ENCODE results near the gene IGSF9. TPM values are rescaled to one million over a fixed set of nuclear protein-coding genes. Genes with fewer than 3 reads are reported as not detected.

The IGSF9 gene, protein sequence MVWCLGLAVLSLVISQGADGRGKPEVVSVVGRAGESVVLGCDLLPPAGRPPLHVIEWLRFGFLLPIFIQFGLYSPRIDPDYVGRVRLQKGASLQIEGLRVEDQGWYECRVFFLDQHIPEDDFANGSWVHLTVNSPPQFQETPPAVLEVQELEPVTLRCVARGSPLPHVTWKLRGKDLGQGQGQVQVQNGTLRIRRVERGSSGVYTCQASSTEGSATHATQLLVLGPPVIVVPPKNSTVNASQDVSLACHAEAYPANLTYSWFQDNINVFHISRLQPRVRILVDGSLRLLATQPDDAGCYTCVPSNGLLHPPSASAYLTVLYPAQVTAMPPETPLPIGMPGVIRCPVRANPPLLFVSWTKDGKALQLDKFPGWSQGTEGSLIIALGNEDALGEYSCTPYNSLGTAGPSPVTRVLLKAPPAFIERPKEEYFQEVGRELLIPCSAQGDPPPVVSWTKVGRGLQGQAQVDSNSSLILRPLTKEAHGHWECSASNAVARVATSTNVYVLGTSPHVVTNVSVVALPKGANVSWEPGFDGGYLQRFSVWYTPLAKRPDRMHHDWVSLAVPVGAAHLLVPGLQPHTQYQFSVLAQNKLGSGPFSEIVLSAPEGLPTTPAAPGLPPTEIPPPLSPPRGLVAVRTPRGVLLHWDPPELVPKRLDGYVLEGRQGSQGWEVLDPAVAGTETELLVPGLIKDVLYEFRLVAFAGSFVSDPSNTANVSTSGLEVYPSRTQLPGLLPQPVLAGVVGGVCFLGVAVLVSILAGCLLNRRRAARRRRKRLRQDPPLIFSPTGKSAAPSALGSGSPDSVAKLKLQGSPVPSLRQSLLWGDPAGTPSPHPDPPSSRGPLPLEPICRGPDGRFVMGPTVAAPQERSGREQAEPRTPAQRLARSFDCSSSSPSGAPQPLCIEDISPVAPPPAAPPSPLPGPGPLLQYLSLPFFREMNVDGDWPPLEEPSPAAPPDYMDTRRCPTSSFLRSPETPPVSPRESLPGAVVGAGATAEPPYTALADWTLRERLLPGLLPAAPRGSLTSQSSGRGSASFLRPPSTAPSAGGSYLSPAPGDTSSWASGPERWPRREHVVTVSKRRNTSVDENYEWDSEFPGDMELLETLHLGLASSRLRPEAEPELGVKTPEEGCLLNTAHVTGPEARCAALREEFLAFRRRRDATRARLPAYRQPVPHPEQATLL
- total RNA-seq, result not detected
- 0.01 TPM for polyA plus RNA-seq (2013, experiment 1 of 2)
- polyA plus RNA-seq (2013, experiment 2 of 2), result 0.19 TPM
- total RNA-seq, result 0 to 0.39 (median 0.06) reads per million in 172 experiments

DNA sequence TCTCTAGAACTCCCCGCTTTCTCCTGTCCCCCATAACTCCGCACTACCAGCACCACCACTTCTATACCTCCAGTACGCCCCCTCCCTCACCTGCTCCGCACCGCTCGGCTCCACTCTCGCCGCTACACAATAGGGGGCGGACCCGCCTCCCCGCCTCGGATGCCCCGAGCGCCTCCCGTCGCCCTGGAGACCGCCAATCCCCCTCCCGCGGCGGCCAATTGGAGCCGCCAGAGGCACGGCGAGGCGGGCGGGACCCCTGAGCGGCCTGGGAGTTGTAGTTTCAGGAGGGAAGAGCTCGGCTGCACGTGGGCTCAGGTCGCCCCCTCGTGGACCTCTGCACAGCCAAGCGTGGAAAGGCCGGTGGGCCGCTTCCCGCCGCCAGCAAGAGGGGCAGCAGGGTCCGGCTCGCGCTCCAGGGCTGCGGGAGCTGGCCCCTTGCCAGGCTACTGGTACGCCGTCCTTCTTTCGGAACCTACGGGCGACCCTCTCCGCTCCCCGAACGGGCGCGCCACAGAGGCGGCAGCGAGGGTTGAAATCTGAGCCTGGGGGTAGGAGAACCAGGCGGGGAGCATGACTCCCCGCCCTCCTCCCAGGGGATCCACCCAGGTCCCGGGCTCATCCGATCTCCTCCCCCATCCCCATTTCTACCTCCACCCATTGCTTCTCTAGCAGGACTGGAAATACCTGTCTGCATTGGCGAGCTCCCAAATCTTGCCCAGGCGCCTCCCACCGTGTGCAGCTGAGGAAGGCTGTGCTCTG, at the start of gene IGSF9:
Gene IGSF9, minus strand, starts transcription at position 131 of the 759 bp plus-strand sequence. CDS start 2,159 bp downstream, outside the sequence.
- peak within 1 kb of the TSS; percentile 62 for H3K4me3 Mint-ChIP-seq
- intact Hi-C loops (cut with DNase I, micrococcal nuclease), result loop anchor here (1.0 to 5.0 kb wide), 4 partner anchors 147 to 813 kb away; no protein-coding TSS in a partner anchor
- ChIA-PET POLR2A (interaction anchor here (1.0 to 1.6 kb wide), 7 partner anchors 9 to 62 kb away, joined by 3 to 7 read pairs (median 4); partner anchors contain the start of gene TAGLN2), CTCF (interaction anchor here (0.9 to 2.2 kb wide), 8 partner anchors 21 to 165 kb away, joined by 3 to 25 read pairs (median 7); partner anchors contain the start of genes DUSP23 and TAGLN2)
- peak; percentile 97 for ATAC-seq (ENCODE audit: poor library complexity)
- DNase-seq, result peak; percentile 53 to 89 (median 72)
- no peak within 1 kb of the TSS for H3K27ac Mint-ChIP-seq
- Histone ChIP-seq H3K4me3 (ENCODE audit: low read length) (peak within 1 kb of the TSS; percentile 46), H3K9me3 (ENCODE audit: control insufficient read depth in 1 of 2, insufficient read depth in 1 of 2, low read length in 2 of 2) (no peaks in the 10 kb centered on the region), H3K4me1 (ENCODE audit: insufficient read depth, low read length) (peaks cover 15% of the 10 kb centered on the region), H3K27me3 (ENCODE audit: control insufficient read depth in 1 of 2, insufficient read depth in 2 of 2, low read length in 2 of 2) (peaks cover 22 to 26% of the 10 kb centered on the region in 2 experiments), H3K36me3 (ENCODE audit: insufficient read depth, low read length) (no peaks in the 10 kb centered on the region), H3K27ac (ENCODE audit: low read depth in 1 of 2, low read length in 2 of 2) (no peak within 1 kb of the TSS)
- peaks cover 10% of the 10 kb centered on the region for H3K4me1 Mint-ChIP-seq (ENCODE audit: low read depth)
- no peaks in the 10 kb centered on the region for H3K9me3 Mint-ChIP-seq
- TF ChIP-seq, protein P1, sequence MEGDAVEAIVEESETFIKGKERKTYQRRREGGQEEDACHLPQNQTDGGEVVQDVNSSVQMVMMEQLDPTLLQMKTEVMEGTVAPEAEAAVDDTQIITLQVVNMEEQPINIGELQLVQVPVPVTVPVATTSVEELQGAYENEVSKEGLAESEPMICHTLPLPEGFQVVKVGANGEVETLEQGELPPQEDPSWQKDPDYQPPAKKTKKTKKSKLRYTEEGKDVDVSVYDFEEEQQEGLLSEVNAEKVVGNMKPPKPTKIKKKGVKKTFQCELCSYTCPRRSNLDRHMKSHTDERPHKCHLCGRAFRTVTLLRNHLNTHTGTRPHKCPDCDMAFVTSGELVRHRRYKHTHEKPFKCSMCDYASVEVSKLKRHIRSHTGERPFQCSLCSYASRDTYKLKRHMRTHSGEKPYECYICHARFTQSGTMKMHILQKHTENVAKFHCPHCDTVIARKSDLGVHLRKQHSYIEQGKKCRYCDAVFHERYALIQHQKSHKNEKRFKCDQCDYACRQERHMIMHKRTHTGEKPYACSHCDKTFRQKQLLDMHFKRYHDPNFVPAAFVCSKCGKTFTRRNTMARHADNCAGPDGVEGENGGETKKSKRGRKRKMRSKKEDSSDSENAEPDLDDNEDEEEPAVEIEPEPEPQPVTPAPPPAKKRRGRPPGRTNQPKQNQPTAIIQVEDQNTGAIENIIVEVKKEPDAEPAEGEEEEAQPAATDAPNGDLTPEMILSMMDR (IDR thresholded peaks at IDR 0.05), result peak; percentile 63
- no peaks in the 10 kb centered on the region for H3K36me3 Mint-ChIP-seq (ENCODE audit: low read depth)
- H3K27me3 Mint-ChIP-seq, result peaks cover 42% of the 10 kb centered on the region

GRCh38 chr1:159994896-159995295, 49.5 kb upstream of the IGSF9 start:
- TF ChIP-seq, protein P1 (IDR thresholded peaks at IDR 0.05), result no peak

More at GRCh38 chr1:159994896-159995295, 49.5 kb upstream of the IGSF9 start:
- Histone ChIP-seq H3K4me3 (ENCODE audit: low read length) (no peak overlapping the region), H3K27ac (ENCODE audit: low read depth in 1 of 2, low read length in 2 of 2) (no peak overlapping the region), H3K9me3 (ENCODE audit: control insufficient read depth in 1 of 2, insufficient read depth in 1 of 2, low read length in 2 of 2) (no peaks in the 10 kb centered on the region), H3K36me3 (ENCODE audit: insufficient read depth, low read length) (no peaks in the 10 kb centered on the region), H3K4me1 (ENCODE audit: insufficient read depth, low read length) (no peaks in the 10 kb centered on the region), H3K27me3 (ENCODE audit: control insufficient read depth in 1 of 2, insufficient read depth in 2 of 2, low read length in 2 of 2) (no peaks in the 10 kb centered on the region)
- no peak overlapping the region for H3K4me3 Mint-ChIP-seq
- H3K4me1 Mint-ChIP-seq (ENCODE audit: low read depth), result peaks cover 6% of the 10 kb centered on the region
- ChIA-PET CTCF (interaction anchor here (2.1 kb wide), 1 partner anchor 12 kb away, joined by 9 read pairs; no protein-coding TSS in a partner anchor), POLR2A (no interaction called here)
- DNase-seq (no peak), ATAC-seq (ENCODE audit: poor library complexity) (no peak)
- H3K27ac Mint-ChIP-seq, result no peak overlapping the region
- H3K27me3 Mint-ChIP-seq, result peaks cover 8% of the 10 kb centered on the region
- H3K36me3 Mint-ChIP-seq (ENCODE audit: low read depth), result no peaks in the 10 kb centered on the region
- H3K9me3 Mint-ChIP-seq, result no peaks in the 10 kb centered on the region
- intact Hi-C loops (cut with DNase I, micrococcal nuclease), result no loop called here
